DOHH2 (cell line): Measurements from ENCODE around the gene ZFAND2B.

Source experiments
- H3F3A ChIP-seq: fragments of 200-600 bp; sonication (generic), shearing (Covaris generic); 2 replicates; pipeline ENCODE4 v1.6.0; 2016; ENCODE audit warnings: antibody characterized with exemption, mild to moderate bottlenecking; ENCODE audit not compliant: control insufficient read depth, insufficient read depth
- H3K27ac ChIP-seq: fragments of 200-600 bp; sonication (generic); 2 replicates; pipeline ENCODE4 v1.5.1; 2014; ENCODE audit warnings: low read depth, mild to moderate bottlenecking, low read length, moderate library complexity
- H3K27me3 ChIP-seq: fragments of 200-600 bp; sonication (generic); 2 replicates; pipeline ENCODE4 v1.6.1; 2014; ENCODE audit warnings: mild to moderate bottlenecking, low read length, mixed read lengths; ENCODE audit not compliant: control insufficient read depth
- H3K36me3 ChIP-seq: fragments of 200-600 bp; sonication (generic); 2 replicates; pipeline ENCODE4 v1.6.1; 2014; ENCODE audit warnings: mild to moderate bottlenecking, low read length, moderate library complexity, mixed read lengths; ENCODE audit not compliant: control insufficient read depth
- H3K4me1 ChIP-seq: fragments of 200-600 bp; sonication (generic); 2 replicates; pipeline ENCODE4 v1.6.1; 2014; ENCODE audit warnings: mild to moderate bottlenecking, low read length, mixed read lengths; ENCODE audit not compliant: control insufficient read depth
- H3K4me2 ChIP-seq: fragments of 200-600 bp; sonication (generic); 2 replicates; pipeline ENCODE4 v1.6.0; 2014; ENCODE audit warnings: mild to moderate bottlenecking, low read length, moderate library complexity
- H3K4me3 ChIP-seq: fragments of 200-600 bp; sonication (generic); 2 replicates; pipeline ENCODE4 v1.5.1; 2014; ENCODE audit warnings: mild to moderate bottlenecking, low read length, mixed read lengths
- H3K79me2 ChIP-seq: fragments of 200-600 bp; sonication (generic); 2 replicates; pipeline ENCODE4 v1.6.1; 2014; ENCODE audit warnings: mild to moderate bottlenecking, low read length, mixed read lengths; ENCODE audit not compliant: control insufficient read depth
- H3K9me2 ChIP-seq: fragments of 200-600 bp; sonication (generic); replicated peaks from 2 replicates; pipeline ENCODE4 v1.6.1; 2014; ENCODE audit warnings: mild to moderate bottlenecking, low read length, mixed read lengths; ENCODE audit not compliant: control insufficient read depth
- H3K9me3 ChIP-seq: fragments of 200-600 bp; sonication (generic); 2 replicates; pipeline ENCODE4 v1.6.1; 2014; ENCODE audit warnings: antibody characterized with exemption, low read length, mixed read lengths; ENCODE audit not compliant: control insufficient read depth, insufficient read depth
- H4K20me1 ChIP-seq: fragments of 200-600 bp; sonication (generic); 2 replicates; pipeline ENCODE4 v1.6.0; 2014; ENCODE audit warnings: low read depth, mild to moderate bottlenecking, antibody characterized with exemption, low read length, moderate library complexity; ENCODE audit not compliant: control insufficient read depth, insufficient read depth
- CTCF ChIP-seq: fragments of 200-600 bp; sonication (generic); IDR thresholded peaks from one replicate; pipeline ENCODE4 v1.5.1; 2014; ENCODE audit warnings: antibody characterized with exemption, mild to moderate bottlenecking, low read depth, low read length; ENCODE audit not compliant: poor library complexity, severe bottlenecking
- EZH2phosphoT487 ChIP-seq: fragments of 200-600 bp; sonication (generic); IDR thresholded peaks from 2 replicates; pipeline ENCODE4 v1.6.1; 2017; ENCODE audit warnings: borderline replicate concordance, mild to moderate bottlenecking, antibody characterized with exemption, low read length, moderate library complexity, mixed read lengths

Gene ZFAND2B

GRCh38 chr2:219221957-219222518 is 15.5 kb downstream of the ZFAND2B start:
- Histone ChIP-seq H3K36me3 (peaks cover 68% of the 10 kb centered on the region), H3K4me3 (no peak overlapping the region), H3K4me1 (peaks cover 21% of the 10 kb centered on the region), H4K20me1 (no peaks in the 10 kb centered on the region), H3F3A (no peaks in the 10 kb centered on the region), H3K9me2 (no peaks in the 10 kb centered on the region), H3K9me3 (no peaks in the 10 kb centered on the region), H3K79me2 (peaks cover 12% of the 10 kb centered on the region), H3K4me2 (no peak overlapping the region), H3K27ac (no peak overlapping the region), H3K27me3 (no peaks in the 10 kb centered on the region)
- no peak for TF ChIP-seq EZH2phosphoT487

- no peak overlapping the region for H3K4me2 ChIP-seq
- no peak overlapping the region for H3K27ac ChIP-seq
- no peaks in the 10 kb centered on the region for H4K20me1 ChIP-seq
- no peaks in the 10 kb centered on the region for H3K9me3 ChIP-seq
- H3K4me1 ChIP-seq = peaks cover 16% of the 10 kb centered on the region
- H3F3A ChIP-seq = no peaks in the 10 kb centered on the region
- no peaks in the 10 kb centered on the region for H3K9me2 ChIP-seq
- no peak for TF ChIP-seq CTCF
- no peak for TF ChIP-seq EZH2phosphoT487
- peaks cover 78% of the 10 kb centered on the region for H3K36me3 ChIP-seq
- no peaks in the 10 kb centered on the region for H3K27me3 ChIP-seq
- H3K79me2 ChIP-seq = peaks cover 21% of the 10 kb centered on the region
- H3K4me3 ChIP-seq = no peak overlapping the region
These were observed 17.4 kb downstream of the ZFAND2B start for GRCh38 chr2:219223831-219224610.

- H3K9me2 ChIP-seq = no peaks in the 10 kb centered on the region
- H3K36me3 ChIP-seq = peaks cover 68% of the 10 kb centered on the region
- H3K4me1 ChIP-seq = peaks cover 12% of the 10 kb centered on the region
- H3K9me3 ChIP-seq = no peaks in the 10 kb centered on the region
- H3K4me3 ChIP-seq = no peak overlapping the region
- H3K79me2 ChIP-seq = peaks cover 29% of the 10 kb centered on the region
- no peaks in the 10 kb centered on the region for H3K27me3 ChIP-seq
- no peak overlapping the region for H3K4me2 ChIP-seq
- H3K27ac ChIP-seq = no peak overlapping the region
- no peaks in the 10 kb centered on the region for H4K20me1 ChIP-seq
- H3F3A ChIP-seq = no peaks in the 10 kb centered on the region
- no peak for TF ChIP-seq CTCF
- no peak for TF ChIP-seq EZH2phosphoT487
These were observed 18.8 kb downstream of the ZFAND2B start for GRCh38 chr2:219225350-219225749.
